HG02798 (cell line): ENCODE measurements around the gene STEAP3.

ENCODE experiments used
- ATAC-seq: cut with Tn5 transposase; IDR thresholded peaks from one replicate; pipeline ENCODE4 v1.9.1; 2021; ENCODE audit warnings: mild to moderate bottlenecking; ENCODE audit not compliant: unreplicated experiment, poor library complexity

STEAP3 gene

DNA sequence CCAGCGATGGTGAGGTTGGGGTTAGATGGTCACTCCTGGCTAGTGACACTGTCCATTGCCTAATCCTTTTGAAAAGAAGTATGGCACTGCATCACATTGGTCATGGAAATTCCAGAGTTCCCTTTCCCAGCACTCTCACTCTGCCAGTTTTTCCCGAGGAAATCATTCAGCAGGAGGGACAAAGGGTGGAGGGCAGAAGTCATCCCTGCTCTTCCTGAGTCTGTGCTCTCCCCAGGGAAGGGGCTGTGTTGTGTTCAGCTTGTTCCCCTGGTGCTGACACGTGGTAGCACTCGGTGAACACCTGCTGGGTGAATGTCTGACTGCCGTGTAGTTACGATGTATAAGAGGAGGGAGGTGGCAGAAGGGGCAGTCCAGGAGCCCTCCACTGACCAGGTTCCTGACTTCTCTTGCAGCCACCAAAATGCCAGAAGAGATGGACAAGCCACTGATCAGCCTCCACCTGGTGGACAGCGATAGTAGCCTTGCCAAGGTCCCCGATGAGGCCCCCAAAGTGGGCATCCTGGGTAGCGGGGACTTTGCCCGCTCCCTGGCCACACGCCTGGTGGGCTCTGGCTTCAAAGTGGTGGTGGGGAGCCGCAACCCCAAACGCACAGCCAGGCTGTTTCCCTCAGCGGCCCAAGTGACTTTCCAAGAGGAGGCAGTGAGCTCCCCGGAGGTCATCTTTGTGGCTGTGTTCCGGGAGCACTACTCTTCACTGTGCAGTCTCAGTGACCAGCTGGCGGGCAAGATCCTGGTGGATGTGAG is 21.6 kb downstream of the STEAP3 start:
- ATAC-seq, result no peak

DNA sequence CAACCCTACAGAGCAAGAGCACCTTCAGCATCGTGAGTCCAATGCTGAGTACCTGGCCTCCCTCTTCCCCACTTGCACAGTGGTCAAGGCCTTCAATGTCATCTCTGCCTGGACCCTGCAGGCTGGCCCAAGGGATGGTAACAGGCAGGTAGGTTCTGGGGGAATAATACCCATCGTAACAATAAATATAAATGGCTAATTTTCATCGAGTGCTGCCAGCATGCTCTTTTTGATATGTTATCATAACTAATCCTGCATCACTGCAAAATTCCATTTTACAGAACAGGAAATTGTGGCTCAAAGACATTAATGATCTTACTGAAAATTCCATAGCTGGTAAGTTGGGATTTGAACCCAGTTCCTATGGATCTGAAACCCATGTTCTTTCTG is 22.2 kb downstream of the STEAP3 start:
- no peak for ATAC-seq

DNA sequence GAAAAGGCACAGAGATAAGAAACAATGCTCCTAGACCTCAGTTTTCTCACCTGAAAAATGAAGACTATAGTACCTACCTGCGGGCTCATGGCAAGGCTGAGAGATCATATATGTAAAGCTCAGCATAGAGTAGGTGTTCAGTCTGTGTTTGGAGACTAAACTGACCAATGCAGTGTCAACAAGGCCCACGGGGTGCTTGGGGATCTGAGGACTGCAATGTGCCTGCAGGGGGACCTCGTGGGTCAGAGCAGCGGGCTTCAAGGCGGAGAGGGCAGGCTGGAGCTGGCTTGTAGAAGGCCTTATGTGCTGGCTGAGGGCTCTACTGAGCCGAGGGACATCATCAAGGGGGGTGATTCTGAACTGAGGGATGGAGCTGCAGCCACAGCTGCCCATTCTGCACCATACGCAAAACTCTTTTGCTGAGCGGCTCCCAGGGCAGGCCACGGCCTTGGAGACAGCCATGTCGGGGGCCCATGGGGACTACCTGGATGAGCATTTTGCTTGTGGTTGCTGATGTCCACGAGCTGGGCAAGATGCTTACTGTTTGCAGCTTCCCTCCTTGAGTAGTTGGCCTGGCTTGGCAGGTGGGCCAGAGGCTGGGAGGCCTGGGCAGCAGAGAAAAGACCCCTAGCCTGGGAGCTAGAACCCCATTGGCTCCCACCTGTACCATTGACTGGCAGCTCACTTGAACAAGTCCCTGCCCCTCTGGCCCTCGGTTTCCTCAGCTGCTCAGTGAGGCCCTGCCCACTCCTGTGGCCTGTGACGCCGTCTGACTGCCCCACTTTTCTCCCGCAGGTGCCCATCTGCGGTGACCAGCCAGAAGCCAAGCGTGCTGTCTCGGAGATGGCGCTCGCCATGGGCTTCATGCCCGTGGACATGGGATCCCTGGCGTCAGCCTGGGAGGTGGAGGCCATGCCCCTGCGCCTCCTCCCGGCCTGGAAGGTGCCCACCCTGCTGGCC is 23.5 kb downstream of the STEAP3 start:
- no peak for ATAC-seq

DNA sequence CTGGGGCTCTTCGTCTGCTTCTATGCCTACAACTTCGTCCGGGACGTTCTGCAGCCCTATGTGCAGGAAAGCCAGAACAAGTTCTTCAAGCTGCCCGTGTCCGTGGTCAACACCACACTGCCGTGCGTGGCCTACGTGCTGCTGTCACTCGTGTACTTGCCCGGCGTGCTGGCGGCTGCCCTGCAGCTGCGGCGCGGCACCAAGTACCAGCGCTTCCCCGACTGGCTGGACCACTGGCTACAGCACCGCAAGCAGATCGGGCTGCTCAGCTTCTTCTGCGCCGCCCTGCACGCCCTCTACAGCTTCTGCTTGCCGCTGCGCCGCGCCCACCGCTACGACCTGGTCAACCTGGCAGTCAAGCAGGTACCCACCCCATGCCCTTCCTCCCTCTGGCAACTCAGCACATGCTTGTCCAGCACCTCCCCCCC is 24.2 kb downstream of the STEAP3 start:
- ATAC-seq, result no peak

DNA sequence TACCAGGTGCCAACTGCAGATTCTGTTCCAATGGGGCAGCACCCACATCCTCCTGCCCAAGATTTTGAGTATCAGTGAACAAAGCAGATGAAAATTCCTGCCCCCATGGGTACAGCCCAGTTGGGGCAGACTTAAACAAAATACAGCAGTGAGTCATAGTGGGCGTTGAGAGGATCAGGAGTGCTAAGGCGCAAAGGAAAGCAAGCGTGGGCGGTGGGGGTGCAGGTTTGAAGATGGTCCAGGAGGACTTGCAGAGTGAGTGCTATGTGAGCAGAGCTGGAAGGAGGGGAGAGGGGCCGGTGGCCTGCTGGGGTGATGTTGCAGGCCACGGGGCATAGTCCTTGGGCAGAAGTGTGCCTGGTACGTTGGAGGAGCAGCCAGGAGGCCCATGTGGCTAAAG is 24.7 kb downstream of the STEAP3 start:
- ATAC-seq, result no peak

DNA sequence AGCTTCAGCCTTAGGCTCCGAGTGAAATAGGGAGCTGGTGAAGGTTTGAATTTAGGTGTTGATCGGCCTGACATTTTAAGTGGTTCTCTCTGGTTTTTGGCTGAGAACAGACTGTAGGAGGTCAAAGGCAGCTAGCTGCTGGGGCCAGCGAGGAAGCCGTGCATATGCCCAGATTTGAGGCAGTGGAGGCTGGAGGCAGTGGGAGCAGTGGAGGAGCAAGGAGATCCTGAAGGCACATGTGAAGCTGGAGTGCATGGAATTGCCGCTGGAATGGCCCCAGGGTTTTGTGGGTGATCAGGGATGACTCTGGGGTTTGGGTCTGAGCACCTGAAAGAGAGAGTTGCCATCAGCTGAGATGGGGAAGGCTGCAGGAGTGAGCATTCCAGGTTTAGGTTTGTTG is 25.1 kb downstream of the STEAP3 start:
- ATAC-seq, result no peak

DNA sequence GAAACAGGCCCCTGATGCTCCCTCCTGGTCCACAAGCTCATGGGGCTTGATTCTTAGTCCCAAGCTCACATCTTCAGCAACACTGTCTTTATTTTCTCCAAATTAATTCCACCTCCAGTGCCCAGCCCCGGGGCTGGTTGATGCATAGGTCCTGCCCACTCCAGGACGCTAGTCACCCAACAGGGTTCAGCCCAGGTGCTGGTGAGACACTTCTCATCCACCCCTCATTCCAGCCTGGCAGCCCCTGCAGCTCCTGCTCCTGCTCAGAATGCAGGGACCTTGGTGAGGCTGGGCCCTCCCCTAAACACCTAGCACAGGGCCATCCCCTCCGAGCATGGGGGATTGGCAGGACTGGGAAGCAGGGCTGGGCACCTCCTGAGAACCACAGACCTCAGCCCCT is 25.7 kb downstream of the STEAP3 start:
- no peak for ATAC-seq

DNA sequence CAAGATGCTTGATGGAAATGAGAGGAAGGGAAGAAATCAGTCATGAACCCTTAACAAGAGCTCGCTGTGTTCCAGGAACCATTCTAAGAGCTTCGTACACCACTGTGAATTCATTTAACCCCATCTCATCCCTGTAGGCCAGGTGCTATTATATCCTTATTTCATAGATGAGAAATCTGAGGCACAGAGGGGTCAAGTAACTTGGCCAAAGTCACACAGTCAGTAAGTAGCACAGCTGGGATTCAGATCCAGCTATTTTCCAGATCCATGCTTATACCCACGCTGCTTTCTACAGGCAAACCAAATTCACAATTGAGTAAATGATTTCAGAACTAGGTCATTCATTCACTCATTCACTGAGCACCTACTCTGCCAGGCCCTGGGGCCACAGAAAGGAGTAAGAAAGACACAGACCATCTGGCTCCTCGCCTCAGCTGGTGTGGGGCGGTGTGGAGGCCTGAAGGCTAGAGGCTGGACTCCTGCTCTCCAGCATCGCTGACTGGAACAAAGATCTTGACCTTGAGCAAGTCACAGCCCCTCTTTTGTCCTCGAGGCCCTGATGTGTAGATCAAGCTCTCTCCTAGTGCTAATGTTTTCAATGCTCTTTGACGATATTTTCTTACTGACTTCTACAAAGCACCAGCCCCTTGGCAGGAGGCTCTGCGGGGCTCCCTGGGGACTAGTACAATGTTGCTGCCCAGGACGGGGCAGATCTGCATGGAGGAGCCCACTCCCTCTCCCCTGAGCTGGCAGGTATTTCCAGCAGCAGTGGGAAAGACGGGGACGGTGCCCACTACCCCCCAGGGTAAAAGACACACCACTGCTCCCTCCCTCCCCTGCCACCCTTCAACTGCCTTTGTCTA is 26.5 kb downstream of the STEAP3 start:
- no peak for ATAC-seq

DNA sequence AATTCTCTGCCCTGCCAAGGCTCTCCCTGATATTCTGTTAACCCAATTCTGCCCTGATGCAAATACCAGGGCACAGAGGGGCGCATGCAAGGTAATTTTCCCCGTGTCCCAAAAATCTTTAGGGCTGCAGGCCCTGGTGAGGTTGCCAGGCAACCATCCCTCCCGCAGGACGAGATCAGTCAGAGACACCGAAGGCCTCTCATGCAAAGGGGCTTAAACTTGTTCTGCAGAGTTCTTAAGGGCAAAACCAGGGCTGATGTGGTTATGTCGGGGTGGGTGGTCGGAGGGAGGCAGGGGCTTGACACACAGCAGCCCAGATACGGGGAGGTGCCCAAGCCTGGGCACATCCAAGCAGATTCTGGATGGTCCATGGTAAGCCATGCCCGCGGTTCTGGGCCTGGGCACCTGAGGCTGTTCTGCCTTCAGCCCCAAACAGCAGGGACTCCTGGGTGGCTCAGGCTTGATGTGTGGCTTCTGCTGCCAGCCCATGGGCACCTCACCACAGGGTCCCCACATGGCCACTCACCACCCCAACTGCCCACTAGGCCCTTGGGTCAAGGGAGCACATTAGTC is 27.2 kb downstream of the STEAP3 start:
- ATAC-seq, result no peak

DNA sequence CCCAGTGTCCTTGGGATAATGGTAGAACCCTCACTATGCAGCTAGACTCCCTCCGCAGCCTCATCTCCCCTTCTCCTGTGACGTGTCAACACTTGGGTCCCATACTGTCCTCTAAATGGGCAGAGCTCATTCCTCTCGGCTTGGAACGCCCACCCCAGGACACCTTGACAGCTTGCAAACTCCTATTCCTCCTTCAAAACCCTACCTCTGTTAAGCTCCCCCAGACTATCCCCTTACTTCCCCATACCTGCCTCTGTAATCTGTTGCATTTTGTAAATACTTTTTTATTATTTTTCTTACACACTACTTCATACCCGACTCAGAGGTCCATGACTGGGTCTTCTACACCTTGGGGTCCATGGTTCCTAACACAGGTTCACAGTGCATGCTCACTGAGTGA is 28.0 kb downstream of the STEAP3 start:
- no peak for ATAC-seq

DNA sequence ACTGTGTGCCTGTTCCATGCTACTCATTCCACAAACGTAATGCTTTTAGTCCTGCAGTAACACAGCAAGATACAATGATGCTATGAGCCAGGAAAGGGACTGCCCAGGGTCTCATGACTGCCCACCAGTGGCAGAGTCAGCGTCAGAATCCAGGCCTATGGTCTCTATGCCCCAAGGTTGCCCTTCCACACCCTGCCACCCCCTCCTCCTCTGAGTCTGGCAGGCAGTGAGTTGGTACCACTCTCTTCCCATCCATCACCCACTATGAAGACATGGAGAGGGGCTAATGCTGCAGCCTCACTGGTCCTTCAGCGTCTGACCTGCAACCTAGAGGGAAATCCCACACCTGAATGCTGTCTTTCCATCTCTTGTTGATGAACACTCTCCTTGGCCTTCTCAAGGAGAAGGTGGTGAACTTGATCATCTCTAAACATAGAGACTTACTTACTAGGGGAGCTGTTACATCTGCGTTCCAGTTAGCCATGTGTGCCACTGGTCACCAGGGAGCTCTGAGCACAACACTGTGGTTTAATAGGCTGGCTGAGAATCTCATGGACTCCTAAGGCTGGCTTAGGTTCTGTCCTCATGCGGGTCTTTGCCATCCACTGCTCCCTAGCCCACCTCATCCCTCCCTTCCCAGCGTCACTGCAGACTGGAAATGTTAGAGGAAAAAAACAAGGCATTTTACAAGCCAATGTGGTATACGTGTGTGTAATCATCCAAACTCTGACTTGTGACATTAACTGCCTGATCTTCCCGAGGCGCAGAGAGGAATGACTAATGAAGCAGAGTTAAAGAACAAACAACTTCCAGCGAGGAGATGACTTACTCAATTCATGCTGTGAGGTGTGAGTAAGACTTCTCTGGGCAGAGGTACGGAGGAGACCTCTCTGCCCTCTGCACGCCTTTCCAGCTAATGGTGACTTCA is 28.8 kb downstream of the STEAP3 start:
- ATAC-seq, result no peak

DNA sequence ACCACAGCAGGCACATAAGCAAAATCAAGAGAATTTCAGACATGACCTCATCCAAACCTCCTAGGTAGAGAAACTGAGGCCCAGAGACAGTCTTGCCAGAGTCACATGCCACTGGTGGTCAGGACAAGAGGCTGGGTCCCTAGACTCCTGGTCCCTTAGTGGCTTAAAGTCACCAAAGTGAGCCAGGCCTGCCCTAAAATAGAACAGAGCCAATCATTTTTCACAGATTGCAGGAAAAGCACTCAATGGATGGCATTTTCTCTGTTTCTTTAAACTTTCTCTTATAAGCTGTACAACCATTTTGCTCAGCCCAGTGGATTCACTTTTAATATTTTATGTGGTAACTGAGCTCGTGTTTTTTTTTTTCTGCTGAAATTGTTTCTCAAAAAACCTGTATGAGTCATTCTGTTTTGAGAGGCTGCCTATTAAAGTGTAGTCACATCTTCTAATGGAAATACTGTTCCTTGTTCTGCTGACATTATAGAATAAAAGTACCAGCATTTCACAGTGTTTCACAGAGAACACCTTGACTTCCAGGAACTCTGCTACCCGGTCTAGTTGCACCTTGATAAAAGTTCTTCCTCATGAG is 29.6 kb downstream of the STEAP3 start:
- no peak for ATAC-seq

DNA sequence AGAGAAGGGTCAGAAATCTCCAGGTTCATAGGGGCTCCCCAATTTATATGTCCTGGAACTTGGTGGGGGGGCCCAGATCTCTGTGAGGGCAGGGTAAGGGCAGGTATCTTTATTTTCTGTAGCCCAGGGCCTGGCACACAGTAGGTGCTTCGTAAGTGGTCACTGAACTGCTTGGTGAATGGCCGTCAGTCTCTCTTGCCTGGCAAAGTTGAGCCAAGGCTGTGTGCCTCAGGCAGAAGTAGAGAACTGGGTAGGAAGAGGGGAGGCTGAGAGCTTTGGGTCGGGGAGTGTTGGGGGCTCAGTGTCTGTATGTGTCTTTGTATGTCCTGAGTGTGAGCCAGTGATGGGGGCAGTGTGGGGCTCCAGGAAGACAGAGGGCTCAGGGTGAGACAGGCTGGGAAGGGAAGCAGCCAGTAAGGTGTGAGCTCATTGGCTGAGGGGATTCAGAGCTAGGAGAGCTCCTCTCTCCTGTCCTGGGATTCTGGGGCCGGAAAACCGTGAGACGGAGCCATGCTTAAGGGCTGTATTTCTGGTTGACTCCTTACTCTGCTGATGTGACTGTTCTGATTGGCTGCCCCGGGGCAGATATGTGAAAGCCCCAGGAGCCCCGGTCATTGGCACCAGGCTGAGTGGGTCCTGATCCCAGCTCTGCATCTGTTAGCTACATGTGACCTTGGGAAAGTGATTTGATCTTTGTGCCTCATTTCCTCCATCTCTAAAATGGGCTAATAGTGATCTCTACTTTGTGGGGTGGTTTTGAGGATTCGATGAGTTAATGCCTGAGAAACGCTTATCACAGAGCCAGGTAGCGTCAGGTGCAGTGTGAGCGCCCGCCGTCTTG is 30.3 kb downstream of the STEAP3 start:
- ATAC-seq, result no peak

DNA sequence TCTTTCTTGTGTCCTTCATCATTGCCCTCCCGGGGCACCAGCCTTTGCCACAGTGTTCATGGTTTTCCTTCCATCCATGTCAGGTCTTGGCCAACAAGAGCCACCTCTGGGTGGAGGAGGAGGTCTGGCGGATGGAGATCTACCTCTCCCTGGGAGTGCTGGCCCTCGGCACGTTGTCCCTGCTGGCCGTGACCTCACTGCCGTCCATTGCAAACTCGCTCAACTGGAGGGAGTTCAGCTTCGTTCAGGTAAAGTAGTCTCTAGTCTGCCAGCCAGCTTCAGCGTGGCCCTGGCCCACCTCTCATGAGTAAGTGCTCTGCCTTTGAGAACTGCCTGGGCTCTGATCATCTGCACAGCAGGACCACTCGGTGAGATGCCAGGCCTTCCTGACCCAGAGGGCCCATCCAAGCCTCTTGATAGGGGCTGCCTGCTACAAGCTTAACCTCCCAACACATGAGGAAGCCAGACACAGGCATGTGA is 31.0 kb downstream of the STEAP3 start:
- no peak for ATAC-seq

DNA sequence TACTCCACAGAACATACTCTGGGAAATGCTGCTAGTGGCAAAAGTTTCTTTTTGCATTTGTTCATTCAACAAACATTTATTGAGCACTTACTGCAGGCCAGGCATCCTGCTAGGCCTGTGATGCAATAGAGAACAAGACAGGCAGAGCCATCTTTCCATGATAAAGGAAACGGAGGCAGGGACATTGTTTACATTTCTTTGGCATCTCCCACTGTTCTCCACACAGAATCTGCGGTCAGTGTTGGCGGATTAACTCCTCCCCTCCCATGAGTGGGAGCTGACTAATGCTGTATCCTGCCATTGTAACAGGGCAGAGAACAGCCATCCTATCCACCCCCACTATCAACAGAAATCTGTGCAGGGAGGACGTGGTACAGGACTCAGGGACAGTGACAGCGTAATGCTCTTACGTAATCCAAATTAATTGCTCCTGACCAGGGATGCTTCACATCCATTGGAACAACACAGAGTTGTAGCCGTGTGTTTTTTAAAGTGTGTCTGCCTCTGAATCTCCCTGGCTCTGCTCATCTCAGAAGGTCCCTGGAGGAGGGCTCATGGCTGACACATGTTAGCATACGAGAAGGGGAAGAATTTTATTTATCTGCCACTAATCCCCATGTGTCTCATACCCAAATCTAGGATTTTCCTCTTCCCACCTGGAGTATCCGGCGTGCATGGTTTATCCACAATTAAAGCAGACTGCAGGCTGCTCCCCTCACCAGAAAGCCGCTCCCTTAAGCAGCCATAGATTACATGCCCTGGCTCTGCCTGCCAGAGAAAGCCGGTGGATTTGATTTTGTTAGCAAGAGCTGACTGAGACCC is 32.3 kb downstream of the STEAP3 start:
- no peak for ATAC-seq

DNA sequence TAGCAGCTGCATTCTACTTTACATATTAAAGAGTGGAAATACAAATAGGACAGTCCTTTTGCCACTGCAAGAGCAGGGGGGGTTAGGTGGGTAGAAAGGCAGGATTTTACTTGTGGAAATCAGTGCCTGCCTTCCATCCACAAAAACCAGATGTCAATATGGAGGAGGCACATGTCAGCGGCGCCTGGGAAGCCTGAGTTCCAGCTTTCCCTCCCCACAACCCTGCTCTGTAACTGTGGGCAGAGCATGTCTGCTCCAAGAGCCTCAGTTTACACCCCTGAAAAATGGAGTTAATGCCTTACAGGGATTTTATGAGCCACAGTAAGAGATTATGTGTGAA is 32.9 kb downstream of the STEAP3 start:
- no peak for ATAC-seq

DNA sequence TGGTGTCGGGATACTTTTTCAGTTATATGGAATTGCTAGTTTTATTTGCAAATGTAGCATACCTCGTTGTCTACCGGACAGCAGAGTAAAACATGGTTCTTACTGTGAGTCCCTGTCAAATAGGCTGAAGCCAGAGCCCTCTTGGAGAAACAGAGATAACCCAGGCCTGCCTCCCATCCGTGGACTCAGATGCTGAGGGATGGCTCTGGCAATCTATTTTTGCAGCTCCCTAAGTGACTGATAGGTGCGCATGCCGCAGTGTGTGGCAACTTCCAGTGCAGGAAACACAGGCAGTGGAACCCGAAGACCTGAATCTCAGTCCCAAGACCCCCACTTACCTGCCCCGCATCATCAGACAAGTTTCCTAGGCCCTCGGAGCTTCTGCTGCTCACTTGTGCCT is 33.6 kb downstream of the STEAP3 start:
- ATAC-seq, result no peak
